NT2/D1 (cell line): Measurements from ENCODE around the gene CACNA2D2.

Experiments
- SUZ12 ChIP-seq: IDR thresholded peaks from 2 replicates; pipeline ENCODE4 v1.6.1; 2011; ENCODE audit not compliant: insufficient read length, insufficient read depth; ENCODE audit errors: extremely low read depth
- YY1 ChIP-seq: IDR thresholded peaks from 2 replicates; pipeline ENCODE4 v1.6.1; 2011; ENCODE audit not compliant: insufficient read length, insufficient read depth
- ZNF274 ChIP-seq: IDR thresholded peaks from 2 replicates; pipeline ENCODE4 v1.6.1; 2011; ENCODE audit warnings: mild to moderate bottlenecking, low read depth, low read length

- TF ChIP-seq YY1 (no peak), SUZ12 (no peak), ZNF274 (no peak)
Observed at GRCh38 chr3:50519471-50520089, 16.1 kb upstream of the CACNA2D2 start.
